Activated T-cell treated with anti-CD3 and anti-CD28 coated beads for 24 hours (primary cell): ENCODE measurements around the gene LINGO1.

Source experiments
- DNase-seq: peaks from one replicate; pipeline ENCODE4 v3.0.0-alpha.2; 2020; ENCODE audit warnings: low read depth

LINGO1 gene

DNA sequence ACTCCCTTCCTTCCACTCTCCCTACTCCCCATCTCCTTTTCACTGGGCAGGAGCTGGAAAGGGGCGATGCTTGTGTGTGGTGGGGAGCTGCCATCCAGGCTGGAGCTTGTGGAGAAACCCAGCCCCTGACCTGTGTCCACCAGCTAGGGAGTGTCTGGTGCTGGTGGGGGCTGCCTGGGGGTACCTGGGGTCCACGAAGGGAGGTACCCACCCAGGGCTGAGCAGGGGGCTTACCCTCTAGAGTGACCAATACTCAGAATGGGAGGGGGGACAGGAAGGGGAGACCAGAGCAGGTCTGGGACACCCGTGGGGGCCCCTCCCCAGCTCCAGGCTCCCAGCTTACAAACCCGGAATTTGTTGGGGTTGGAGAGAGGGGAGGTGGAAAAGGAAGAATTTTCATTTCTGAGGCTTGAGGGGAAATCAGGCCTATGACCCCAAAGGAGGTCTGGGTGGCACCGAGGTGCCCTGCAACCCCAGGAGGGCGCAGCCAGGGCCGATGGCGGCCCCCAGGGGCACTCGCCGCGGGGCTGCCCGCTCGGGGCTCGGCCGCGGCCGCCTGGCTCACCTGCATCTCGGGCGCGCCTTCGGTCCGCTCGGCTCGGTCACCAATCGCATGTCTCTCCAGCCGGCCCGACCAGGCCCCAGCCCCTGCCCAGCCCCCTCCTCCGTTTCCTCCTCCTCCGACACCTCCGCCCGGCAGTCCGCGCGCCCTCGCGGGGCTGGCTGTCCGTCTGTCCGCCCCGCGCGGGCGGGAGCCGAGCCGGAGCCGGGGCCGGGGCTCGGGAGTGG is 773 bp downstream of the LINGO1 start:
- no peak for DNase-seq

GRCh38 chr15:77630956-77631744 is 1.6 kb downstream of the LINGO1 start:
- DNase-seq = no peak

- no peak for DNase-seq
Measured at GRCh38 chr15:77630056-77630455, 2.7 kb downstream of the LINGO1 start.

DNA sequence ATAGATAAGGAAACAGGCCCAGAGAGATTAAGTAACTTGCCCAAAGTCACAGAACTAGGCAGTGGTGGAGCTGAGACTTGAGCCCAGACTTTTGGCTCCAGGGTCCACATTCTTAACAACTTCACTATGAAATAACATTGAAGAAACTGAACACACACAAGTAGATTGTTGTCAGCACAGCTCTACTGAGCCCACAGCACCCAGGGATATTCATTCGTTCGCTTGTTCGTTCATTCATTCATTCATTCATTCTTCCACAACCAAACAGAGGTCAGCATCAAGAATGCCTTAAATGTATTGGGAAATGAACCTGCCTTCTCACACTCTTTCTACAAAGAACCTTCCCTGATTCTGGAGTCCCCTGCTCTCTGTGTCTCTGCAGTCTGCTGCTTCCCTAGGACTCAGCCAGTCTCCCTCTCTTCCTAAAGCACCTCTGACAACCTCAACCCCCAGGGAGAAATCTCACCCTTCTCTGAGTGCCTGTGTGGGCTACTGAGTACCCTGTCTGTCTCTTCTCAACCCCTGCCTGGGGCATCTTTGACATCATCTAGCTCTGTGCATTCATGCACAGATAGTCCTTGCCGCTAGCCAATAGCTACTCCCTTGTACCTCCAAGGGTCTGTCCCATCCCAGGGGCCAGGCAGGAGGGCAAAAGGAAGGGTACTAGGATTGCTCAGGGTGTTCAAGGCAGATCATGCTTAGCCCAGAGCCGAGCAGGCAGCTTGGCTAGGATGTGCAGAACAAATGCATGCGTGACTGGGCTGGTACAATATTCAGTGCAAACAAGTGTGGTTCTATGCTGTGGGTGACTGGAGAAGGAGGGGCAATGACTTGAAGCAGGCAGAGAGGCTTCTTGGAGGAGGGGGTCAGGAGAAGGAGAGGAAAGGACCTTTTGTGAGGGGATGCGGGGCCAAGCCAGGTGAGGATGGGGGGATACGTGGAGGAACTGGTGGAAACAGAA is 3.4 kb downstream of the LINGO1 start:
- no peak for DNase-seq

DNA sequence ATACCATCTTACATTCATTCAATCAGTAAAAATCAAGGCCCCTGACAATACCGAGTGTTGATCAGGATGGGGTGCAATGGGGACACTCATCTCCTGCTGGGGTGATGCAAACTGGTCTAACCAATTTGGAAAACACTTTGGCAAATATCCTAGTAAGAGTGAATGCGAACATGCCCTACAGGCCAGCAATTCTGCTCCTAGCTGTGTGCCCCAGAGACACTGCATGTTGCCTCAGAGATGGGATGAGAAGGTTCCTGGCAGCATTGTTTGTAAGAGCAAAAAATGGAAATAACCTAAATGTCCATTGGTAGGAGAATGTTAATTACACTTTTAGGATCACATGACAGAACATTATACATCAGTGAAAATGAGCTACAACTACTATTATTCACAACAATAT is 4.7 kb downstream of the LINGO1 start:
- no peak for DNase-seq

- no peak for DNase-seq
Measured at GRCh38 chr15:77627581-77627980, 5.1 kb downstream of the LINGO1 start.

GRCh38 chr15:77627067-77627466 is 5.6 kb downstream of the LINGO1 start:
- no peak for DNase-seq

DNA sequence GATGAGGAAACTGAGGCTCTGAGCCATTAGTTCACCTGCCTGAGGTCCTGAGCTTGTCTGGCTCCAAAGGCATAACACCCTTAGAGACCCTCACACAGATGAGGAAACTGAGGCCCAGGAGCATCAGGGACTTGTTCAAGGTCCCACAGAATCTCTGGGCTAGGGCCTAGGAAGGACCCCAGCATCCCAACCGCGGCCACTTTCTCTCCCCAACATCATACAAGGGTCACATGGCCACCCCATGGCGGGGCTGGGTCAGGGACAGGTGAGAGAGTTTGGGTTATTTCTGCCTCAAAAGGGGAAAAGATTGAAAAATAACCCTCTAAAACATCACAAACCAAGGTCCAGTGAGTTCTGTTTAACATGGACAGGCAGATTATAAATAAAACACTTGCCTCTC is 6.7 kb downstream of the LINGO1 start:
- no peak for DNase-seq

DNA sequence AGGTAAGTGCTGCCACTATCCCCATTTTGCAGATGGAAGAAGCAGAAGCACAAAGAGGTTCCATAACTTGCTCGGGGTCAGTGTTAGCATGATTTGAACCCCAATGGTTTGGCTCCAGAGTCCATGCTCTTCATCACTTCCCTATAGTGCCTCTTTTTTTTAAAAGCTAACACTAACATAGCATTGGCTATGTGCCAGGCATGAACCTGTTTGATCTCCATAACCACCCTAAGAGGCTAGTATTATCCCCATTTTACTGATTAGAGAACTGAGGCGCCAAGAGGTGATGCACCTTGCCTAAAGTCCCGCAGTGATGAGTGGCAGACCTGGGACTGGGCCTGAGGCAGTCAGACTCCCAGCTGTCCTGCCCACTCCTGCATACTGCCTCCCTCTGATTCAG is 7.3 kb downstream of the LINGO1 start:
- no peak for DNase-seq

DNA sequence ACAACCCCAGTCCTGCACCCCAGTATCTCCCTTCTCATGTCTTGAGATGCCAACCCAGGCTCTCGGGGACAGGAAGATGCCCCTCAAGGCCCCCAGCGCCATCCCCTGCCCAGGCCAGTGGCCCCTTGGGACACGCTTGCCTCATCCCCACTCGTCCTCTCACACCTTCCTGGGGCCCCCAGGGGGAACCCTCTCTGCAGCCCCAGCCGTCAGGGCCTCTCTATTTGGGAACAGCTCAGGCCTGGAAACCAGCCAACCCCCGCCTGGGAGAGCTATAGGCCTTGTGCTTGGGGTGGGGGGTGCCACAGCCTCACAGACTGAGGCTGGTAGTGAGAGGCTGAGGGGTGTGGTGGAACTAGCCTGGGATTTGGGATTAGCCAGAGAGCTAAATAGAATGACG is 7.8 kb downstream of the LINGO1 start:
- DNase-seq = no peak

- DNase-seq = no peak
Measured at GRCh38 chr15:77623755-77624524, 8.8 kb downstream of the LINGO1 start.

DNA sequence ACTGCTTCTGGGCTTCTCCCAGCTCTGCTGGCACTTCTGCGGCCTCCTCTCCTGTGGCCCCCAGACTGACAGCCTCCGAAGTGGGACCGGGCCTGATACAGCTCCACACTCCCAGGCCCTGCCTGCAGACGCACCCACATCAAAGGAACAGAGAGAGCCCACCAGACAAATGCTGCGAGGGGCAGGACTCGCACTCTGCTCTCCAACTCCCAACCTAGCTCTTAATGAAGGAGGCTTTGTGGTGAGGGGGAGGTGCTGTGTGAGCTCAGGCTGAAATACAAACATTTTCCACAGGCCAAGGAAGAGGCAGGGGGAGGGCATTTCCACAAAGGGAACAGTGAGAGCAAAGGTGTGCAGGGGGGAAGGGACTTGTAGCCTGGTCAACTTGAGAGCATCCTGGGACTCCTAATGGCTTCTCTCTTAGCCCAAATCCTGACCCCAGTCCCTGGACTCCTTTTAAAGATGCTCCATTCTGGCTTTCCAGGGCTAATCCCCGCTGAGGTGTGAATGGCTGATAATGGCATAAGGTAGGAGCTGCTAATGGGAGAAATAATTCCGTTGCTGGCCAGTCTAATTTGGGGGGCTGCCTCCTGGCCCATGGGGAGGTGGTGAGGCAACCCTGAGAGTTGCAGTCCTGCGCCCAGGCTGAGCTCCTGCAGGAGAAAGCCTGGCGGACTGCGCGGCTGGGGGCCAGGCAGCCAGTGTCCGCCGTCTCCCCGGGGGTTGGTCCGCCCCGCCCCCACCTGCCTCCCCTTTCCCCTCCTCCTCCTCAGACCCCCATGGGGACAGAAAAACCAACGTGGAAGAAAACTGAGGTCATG is 9.6 kb downstream of the LINGO1 start:
- no peak for DNase-seq

DNA sequence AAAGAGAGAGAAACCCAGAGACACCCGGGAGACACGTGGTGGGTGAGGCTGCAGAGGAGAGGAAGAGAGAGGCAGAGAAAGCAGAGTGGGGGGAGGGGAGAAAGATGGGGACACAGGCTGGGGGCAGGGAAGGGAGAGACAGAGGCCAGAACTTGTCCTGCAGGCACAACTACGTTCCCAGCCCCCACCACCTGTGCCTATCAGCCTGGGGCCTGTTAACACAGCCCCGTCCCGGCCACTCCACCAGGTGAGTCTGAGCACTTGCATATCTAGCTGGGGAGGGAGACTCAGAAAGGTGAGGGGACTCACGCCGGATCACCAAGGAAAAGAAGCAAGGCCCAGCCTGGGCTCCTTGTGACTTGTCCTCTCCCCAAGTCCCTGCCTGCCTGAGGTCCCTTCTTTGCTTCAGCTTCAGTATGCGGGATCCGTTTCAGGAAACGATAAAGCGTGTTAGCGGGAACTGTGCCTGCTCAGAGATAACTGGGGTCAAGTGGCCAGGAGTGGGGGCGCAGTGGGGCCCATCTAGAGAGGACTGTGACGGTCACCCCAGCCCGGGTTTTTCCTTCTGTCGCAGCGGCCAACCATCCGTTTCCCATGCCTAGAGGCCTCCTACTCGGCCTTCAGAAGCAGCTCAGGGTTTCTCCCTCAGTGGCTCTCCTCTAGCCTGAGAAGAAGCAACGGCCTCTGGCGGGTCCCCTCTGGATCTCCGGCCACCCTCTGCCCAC is 10.3 kb downstream of the LINGO1 start:
- no peak for DNase-seq

DNA sequence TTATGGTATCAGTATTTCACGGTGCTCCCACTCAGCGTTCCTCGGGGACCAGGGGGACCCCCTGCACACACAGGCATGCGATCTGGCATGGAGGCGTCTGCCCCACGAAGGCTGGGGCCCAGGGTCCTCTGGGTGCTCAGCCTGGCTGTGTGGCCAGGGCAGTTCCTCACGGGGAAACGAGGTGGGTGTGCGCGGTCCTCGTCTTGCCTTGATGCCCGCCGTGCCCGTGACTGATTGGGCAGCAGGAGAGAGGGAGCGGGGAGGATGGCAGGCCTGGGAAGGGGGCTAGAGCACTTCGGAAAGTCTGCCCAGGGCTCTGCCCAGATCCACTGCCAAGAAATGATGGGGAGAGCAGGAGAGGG is 10.9 kb downstream of the LINGO1 start:
- DNase-seq = no peak

GRCh38 chr15:77620960-77621647 is 11.6 kb downstream of the LINGO1 start:
- no peak for DNase-seq

DNA sequence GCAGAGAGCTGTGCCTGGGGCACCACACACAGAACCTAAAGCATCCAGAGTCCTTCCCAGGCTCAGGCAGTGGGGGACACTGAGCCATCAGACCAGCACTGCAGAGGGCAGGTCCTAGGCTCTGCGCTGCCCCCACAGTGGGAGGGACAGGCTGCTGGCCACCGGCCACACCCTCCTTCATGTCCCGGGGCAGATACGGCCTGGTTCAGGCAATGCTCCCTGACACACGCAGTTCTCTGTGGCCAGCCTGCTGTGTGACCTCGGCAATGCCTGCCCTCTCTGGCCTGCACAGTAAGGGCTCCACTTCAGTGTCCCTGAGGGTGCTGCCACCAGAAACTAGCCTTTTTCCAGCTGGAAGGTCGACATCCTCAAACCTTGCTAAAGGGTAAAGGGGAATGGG is 12.4 kb downstream of the LINGO1 start:
- DNase-seq = no peak

GRCh38 chr15:77619883-77620282 is 12.8 kb downstream of the LINGO1 start:
- DNase-seq = no peak

- DNase-seq = no peak
Measured at GRCh38 chr15:77617476-77618230, 15.1 kb downstream of the LINGO1 start.

- DNase-seq = no peak
Measured at GRCh38 chr15:77616072-77616471, 16.6 kb downstream of the LINGO1 start.
